ENCODE data around the gene FIP1L1. TPM values are rescaled to one million over a fixed set of nuclear protein-coding genes. Genes with fewer than 3 reads are reported as not detected.

Gene FIP1L1
- total and polyA plus RNA-seq, 2 of the 4 experiments (the other 2 are of a cell fraction): 31.1 to 37.5 TPM

GRCh38 chr4:53500546-53500945 lies 123.1 kb downstream of the FIP1L1 start:
- Histone ChIP-seq H3K9me1 (ENCODE audit: insufficient read depth, low read length) (no peaks in the 10 kb centered on the region), H3K14ac (replicated peaks; ENCODE audit: low read depth, low read length) (no peak overlapping the region), H3K27me3 (ENCODE audit: control insufficient read depth, insufficient read depth, low read length) (no peaks in the 10 kb centered on the region), H3K36me3 (ENCODE audit: control insufficient read depth, insufficient read depth, low read length) (no peaks in the 10 kb centered on the region), H3K4me3 (ENCODE audit: insufficient read depth, low read depth, low read length) (no peak overlapping the region), H2BK15ac (ENCODE audit: low read depth, low read length) (no peak overlapping the region), H3K4me1 (ENCODE audit: control insufficient read depth, insufficient read depth, low read length) (peaks cover 2% of the 10 kb centered on the region), H4K5ac (ENCODE audit: low read depth, low read length) (no peak overlapping the region), H2AK9ac (replicated peaks; ENCODE audit: low read depth, low read length, poor library complexity) (no peak overlapping the region), H2AFZ (replicated peaks; ENCODE audit: low read length, poor library complexity) (no peak overlapping the region), H2BK20ac (ENCODE audit: low read depth, low read length) (no peak overlapping the region), H2BK120ac (ENCODE audit: low read depth, low read length) (no peak overlapping the region; the same call in 1 of the 2 replicates), H3K23ac (ENCODE audit: low read depth, low read length) (no peak overlapping the region), H3K79me1 (ENCODE audit: low read depth in 1 of 2, low read length in 2 of 2) (no peaks in the 10 kb centered on the region), H2AK5ac (ENCODE audit: low read depth, low read length) (no peak overlapping the region), H3K4ac (ENCODE audit: low read depth, low read length) (no peak overlapping the region), H3K9me3 (ENCODE audit: control insufficient read depth, insufficient read depth, low read length) (no peaks in the 10 kb centered on the region), H3K4me2 (ENCODE audit: low read depth, low read length) (no peak overlapping the region), H3K56ac (ENCODE audit: extremely low read depth, insufficient read depth, low read length) (no peak overlapping the region), H2BK5ac (ENCODE audit: low read depth, low read length, poor library complexity, severe bottlenecking) (no peak overlapping the region), H4K8ac (ENCODE audit: low read depth in 2 of 2, low read length in 2 of 2) (no peak overlapping the region), H3K18ac (ENCODE audit: low read depth, low read length) (no peak overlapping the region), H3K9ac (ENCODE audit: low read depth, low read length) (no peak overlapping the region), H4K20me1 (ENCODE audit: insufficient read depth, low read length) (no peaks in the 10 kb centered on the region), H3K27ac (ENCODE audit: insufficient read depth, low read length) (no peak overlapping the region), H4K91ac (ENCODE audit: insufficient read depth, low read depth, low read length) (no peak overlapping the region)
- ATAC-seq (ENCODE audit: low read depth) (no peak), DNase-seq (no peak)
- POLR2A ChIA-PET (ENCODE audit: unreplicated experiment): no interaction called here
- in situ Hi-C loops (cut with MboI; ENCODE audit: low sequenced_read_pairs): no loop called here
- BruUV-seq (replicated peaks): no TSS peak
- CTCF ChIA-PET: interaction anchor here (0.7 kb wide), 1 partner anchor 561 kb away, joined by 4 read pairs; no protein-coding TSS in a partner anchor
- dilution Hi-C loops (cut with HindIII; ENCODE audit: low sequenced_read_pairs, unreplicated experiment): no loop called here
- no CpG with 5 or more reads among the region's 2 CpGs for WGBS, 2 experiments (ENCODE audit: extremely low coverage in 2 of 2, insufficient read length in 1 of 2)
- TF ChIP-seq, protein P1, sequence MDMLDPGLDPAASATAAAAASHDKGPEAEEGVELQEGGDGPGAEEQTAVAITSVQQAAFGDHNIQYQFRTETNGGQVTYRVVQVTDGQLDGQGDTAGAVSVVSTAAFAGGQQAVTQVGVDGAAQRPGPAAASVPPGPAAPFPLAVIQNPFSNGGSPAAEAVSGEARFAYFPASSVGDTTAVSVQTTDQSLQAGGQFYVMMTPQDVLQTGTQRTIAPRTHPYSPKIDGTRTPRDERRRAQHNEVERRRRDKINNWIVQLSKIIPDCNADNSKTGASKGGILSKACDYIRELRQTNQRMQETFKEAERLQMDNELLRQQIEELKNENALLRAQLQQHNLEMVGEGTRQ (IDR thresholded peaks at IDR 0.05; ENCODE audit: low read depth, low read length): no peak
- no peak for TF ChIP-seq ELK1 (IDR thresholded peaks at IDR 0.05; ENCODE audit: borderline replicate concordance, low read depth, low read length)
- no peak for TF ChIP-seq MXI1 (IDR thresholded peaks at IDR 0.05; ENCODE audit: borderline replicate concordance, low read depth, low read length)
- TF ChIP-seq RFX5 (IDR thresholded peaks at IDR 0.05; ENCODE audit: low read depth, low read length): no peak
- TF ChIP-seq RAD21 (IDR thresholded peaks at IDR 0.05; ENCODE audit: low read length): no peak
- no peak for TF ChIP-seq RCOR1 (IDR thresholded peaks at IDR 0.05; ENCODE audit: insufficient replicate concordance, low read length)
- TF ChIP-seq FOS (IDR thresholded peaks at IDR 0.05; ENCODE audit: low read depth, low read length): no peak
- no peak for TF ChIP-seq MAZ (IDR thresholded peaks at IDR 0.05; ENCODE audit: borderline replicate concordance, low read depth, low read length)
- intact Hi-C loops (cut with micrococcal nuclease): no loop called here
